K562 (cell line): ENCODE measurements around the gene EDA.

Experiments used
- EGR1 ChIP-seq: fragments of 450-650 bp; conservative IDR thresholded peaks from 2 replicates; pipeline ENCODE4 v1.6.1; 2017; ENCODE audit warnings: mild to moderate bottlenecking
- HSF4 ChIP-seq: fragments of 250-450 bp; sonication (Bioruptor Pico); IDR thresholded peaks from 2 replicates; pipeline ENCODE4 v2.1.2; 2022; ENCODE audit warnings: mild to moderate bottlenecking, moderate library complexity, borderline replicate concordance
- MEIS2 ChIP-seq: fragments of 450-650 bp; IDR thresholded peaks from 2 replicates; pipeline ENCODE4 v1.6.1; 2014; ENCODE audit warnings: mild to moderate bottlenecking; ENCODE audit not compliant: partially characterized antibody
- NBN ChIP-seq: fragments of 450-650 bp; IDR thresholded peaks from 2 replicates; pipeline ENCODE4 v1.6.1; 2016; ENCODE audit warnings: low read depth, mild to moderate bottlenecking
- NR2F6 ChIP-seq: fragments of 450-650 bp; formaldehyde crosslinking; IDR thresholded peaks from 2 replicates; pipeline ENCODE4 v1.4.0; 2020; ENCODE audit warnings: mild to moderate bottlenecking
- POLR2A ChIP-seq: fragments of 450-650 bp; conservative IDR thresholded peaks from 2 replicates; pipeline ENCODE4 v1.6.1; 2016
- POLR2AphosphoS5 ChIP-seq: IDR thresholded peaks from 2 replicates; pipeline ENCODE4 v1.6.1; 2011; ENCODE audit warnings: mild to moderate bottlenecking, low read depth, low read length, moderate library complexity; ENCODE audit not compliant: control insufficient read depth, insufficient read depth
- TAL1 ChIP-seq: fragments of 450-650 bp; IDR thresholded peaks from 2 replicates; pipeline ENCODE4 v1.6.1; 2016; ENCODE audit warnings: mild to moderate bottlenecking
- TF ChIP-seq, protein P1 (sequence below): IDR thresholded peaks from 3 replicates; pipeline ENCODE4 v1.6.1; 2011; ENCODE audit warnings: borderline replicate concordance, mild to moderate bottlenecking, moderate library complexity; ENCODE audit not compliant: insufficient read length; ENCODE audit errors: extremely low read depth

DNA sequence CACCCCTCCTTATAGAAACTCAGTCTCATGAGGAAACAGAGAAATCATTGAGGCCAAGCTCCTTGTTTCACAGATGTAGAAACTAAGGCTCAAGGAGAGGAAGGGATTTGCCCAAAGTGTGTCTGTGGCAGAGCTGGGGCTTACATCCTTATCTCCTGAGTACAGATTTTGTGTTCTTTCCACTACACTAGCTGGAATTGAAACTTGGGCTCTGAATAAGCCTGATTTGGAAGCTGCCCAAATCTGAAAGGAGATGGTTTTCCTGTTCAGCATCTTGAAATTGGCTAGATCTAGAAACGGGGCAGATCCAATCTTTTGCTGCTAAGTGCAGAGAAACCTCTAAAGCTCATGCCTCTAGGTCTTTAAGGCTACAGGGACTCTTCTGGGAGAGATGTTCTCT, 409.6 kb downstream of the EDA start:
- TF ChIP-seq TAL1, result no peak
- no peak for TF ChIP-seq POLR2AphosphoS5
- no peak for TF ChIP-seq EGR1
- TF ChIP-seq MEIS2, result no peak
- no peak for TF ChIP-seq NBN
- TF ChIP-seq, protein P1, sequence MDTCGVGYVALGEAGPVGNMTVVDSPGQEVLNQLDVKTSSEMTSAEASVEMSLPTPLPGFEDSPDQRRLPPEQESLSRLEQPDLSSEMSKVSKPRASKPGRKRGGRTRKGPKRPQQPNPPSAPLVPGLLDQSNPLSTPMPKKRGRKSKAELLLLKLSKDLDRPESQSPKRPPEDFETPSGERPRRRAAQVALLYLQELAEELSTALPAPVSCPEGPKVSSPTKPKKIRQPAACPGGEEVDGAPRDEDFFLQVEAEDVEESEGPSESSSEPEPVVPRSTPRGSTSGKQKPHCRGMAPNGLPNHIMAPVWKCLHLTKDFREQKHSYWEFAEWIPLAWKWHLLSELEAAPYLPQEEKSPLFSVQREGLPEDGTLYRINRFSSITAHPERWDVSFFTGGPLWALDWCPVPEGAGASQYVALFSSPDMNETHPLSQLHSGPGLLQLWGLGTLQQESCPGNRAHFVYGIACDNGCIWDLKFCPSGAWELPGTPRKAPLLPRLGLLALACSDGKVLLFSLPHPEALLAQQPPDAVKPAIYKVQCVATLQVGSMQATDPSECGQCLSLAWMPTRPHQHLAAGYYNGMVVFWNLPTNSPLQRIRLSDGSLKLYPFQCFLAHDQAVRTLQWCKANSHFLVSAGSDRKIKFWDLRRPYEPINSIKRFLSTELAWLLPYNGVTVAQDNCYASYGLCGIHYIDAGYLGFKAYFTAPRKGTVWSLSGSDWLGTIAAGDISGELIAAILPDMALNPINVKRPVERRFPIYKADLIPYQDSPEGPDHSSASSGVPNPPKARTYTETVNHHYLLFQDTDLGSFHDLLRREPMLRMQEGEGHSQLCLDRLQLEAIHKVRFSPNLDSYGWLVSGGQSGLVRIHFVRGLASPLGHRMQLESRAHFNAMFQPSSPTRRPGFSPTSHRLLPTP, result no peak
- TF ChIP-seq HSF4, result no peak
- TF ChIP-seq NR2F6, result no peak
- no peak for TF ChIP-seq POLR2A
